ENCODE measurements around the gene WLS.
A peak's percentile ranks its signal among the peaks of the same experiment; 100 is the strongest.
"Not testable (repeated sequence)": the region's sequence is repeated elsewhere in the genome, so short reads cannot be mapped to it uniquely, and the experiment has no call there.

The WLS gene

GRCh38 chr1:68165665-68166064, 66.7 kb downstream of the WLS start:
- TF ChIP-seq CTCF (IDR thresholded peaks at IDR 0.05): no peak
- no peak for TF ChIP-seq ZFX (IDR thresholded peaks at IDR 0.05; ENCODE audit: borderline replicate concordance)
- H3K27ac ChIP-seq: no peak overlapping the region

- no peak overlapping the region for H3K27ac ChIP-seq
- TF ChIP-seq ZFX (IDR thresholded peaks at IDR 0.05; ENCODE audit: borderline replicate concordance): no peak
- TF ChIP-seq CTCF (IDR thresholded peaks at IDR 0.05): no peak
Measured at GRCh38 chr1:68164918-68165317, 67.4 kb downstream of the WLS start.

GRCh38 chr1:68163220-68163619, 69.1 kb downstream of the WLS start:
- H3K27ac ChIP-seq: no peak overlapping the region

GRCh38 chr1:68162761-68163160, 69.6 kb downstream of the WLS start:
- TF ChIP-seq CTCF (IDR thresholded peaks at IDR 0.05) (peak; percentile 44), ZFX (IDR thresholded peaks at IDR 0.05; ENCODE audit: borderline replicate concordance) (no peak)
- no peak overlapping the region for H3K27ac ChIP-seq

More at GRCh38 chr1:68163220-68163619, 69.1 kb downstream of the WLS start:
- TF ChIP-seq CTCF (IDR thresholded peaks at IDR 0.05) (no peak), ZFX (IDR thresholded peaks at IDR 0.05; ENCODE audit: borderline replicate concordance) (no peak)

- H3K27ac ChIP-seq: not testable (repeated sequence)
Measured at GRCh38 chr1:68161672-68162071, 70.7 kb downstream of the WLS start.

- H3K27ac ChIP-seq: not testable (repeated sequence)
Measured at GRCh38 chr1:68160935-68161334, 71.4 kb downstream of the WLS start.

- no peak overlapping the region for H3K27ac ChIP-seq
- TF ChIP-seq CTCF (IDR thresholded peaks at IDR 0.05) (no peak), ZFX (IDR thresholded peaks at IDR 0.05; ENCODE audit: borderline replicate concordance) (no peak)
Measured at GRCh38 chr1:68160021-68160420, 72.3 kb downstream of the WLS start.

GRCh38 chr1:68158837-68159236, 73.5 kb downstream of the WLS start:
- TF ChIP-seq CTCF (IDR thresholded peaks at IDR 0.05): no peak
- no peak for TF ChIP-seq ZFX (IDR thresholded peaks at IDR 0.05; ENCODE audit: borderline replicate concordance)
- no peak overlapping the region for H3K27ac ChIP-seq

Measured in 22Rv1 (cell line).